ENCODE results near the gene PIP5KL1.

DNA sequence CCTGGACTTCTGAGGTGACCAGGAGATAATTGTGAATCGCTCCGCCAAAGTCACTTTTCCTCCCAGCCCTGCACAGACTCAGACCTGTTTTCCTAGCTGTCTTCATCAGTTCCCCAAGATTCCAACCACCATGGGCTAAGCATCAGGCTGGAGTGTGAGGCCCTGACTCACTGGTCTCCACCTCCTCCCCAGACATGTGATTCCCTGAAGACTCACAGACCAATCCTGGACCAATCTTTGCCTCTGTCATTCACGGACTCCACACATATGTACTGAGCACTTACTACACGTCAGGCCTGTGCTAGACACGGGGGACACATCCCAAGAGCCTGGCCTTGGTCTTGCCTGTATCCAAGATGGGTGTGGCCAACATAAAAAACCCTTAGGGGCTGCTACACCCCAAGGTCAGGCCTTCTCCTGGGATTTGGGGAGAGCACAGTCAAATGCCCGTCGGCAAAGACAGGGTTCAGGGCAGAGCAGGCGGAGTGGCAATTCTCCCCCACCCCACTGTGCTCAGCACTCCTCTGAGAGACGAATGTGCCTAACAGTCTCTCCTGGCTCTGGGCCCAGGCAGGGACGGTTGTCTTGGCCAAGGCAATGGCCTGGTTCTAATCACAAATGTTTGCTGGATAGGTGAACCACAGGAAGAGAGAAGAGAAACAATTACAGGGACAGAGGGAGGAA lies 38.3 kb upstream of the PIP5KL1 start:
- TF ChIP-seq, protein P1, sequence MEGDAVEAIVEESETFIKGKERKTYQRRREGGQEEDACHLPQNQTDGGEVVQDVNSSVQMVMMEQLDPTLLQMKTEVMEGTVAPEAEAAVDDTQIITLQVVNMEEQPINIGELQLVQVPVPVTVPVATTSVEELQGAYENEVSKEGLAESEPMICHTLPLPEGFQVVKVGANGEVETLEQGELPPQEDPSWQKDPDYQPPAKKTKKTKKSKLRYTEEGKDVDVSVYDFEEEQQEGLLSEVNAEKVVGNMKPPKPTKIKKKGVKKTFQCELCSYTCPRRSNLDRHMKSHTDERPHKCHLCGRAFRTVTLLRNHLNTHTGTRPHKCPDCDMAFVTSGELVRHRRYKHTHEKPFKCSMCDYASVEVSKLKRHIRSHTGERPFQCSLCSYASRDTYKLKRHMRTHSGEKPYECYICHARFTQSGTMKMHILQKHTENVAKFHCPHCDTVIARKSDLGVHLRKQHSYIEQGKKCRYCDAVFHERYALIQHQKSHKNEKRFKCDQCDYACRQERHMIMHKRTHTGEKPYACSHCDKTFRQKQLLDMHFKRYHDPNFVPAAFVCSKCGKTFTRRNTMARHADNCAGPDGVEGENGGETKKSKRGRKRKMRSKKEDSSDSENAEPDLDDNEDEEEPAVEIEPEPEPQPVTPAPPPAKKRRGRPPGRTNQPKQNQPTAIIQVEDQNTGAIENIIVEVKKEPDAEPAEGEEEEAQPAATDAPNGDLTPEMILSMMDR (conservative IDR thresholded peaks at IDR 0.05; ENCODE audit: low read depth, low read length) = no peak
- TF ChIP-seq EZH2 (IDR thresholded peaks at IDR 0.05; ENCODE audit: borderline replicate concordance, low read depth, low read length, poor library complexity, severe bottlenecking) = no peak

Measured in A673 (cell line).